ENCODE data around the gene TSPAN19. TPM values are rescaled to one million over a fixed set of nuclear protein-coding genes. Genes with fewer than 3 reads are reported as not detected.

TSPAN19 gene
- total and polyA plus RNA-seq, 2 of the 8 experiments (the other 6 are each of a cell fraction or from before 2014, with no cell fraction given), result 0.09 TPM; not detected in 1

DNA sequence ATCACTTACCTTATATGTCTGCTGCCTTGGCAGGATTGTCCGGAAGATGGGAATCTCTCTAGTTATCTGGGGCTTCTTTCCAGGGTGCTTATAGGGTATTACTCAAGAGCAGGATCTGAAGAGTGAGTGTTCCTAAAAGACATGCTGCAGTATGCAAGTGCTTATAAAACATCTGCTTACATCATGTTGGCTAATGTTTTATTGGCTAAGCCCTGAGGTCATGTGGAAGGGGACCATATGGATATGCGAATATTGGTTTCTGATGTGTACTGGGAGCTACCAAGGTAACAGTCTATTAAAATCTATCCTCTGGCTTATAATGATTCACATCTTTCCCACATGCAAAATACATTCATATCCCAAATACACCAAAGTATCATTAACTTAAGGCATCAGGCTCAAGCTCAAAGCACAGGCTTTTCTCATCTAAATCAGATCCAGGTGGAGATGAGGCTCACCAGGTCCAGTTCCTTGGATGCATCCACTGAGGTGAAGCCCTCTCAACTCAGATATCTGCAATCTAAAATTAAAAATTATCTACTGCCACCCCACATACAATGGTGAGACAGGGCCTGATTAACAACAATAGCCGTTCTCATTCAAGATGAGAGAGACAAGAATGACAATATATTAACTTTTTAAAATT is 29.9 kb upstream of the TSPAN19 start:
- H4K20me1 ChIP-seq (replicated peaks in 1 of 2; ENCODE audit: control insufficient read depth in 1 of 2, insufficient read depth in 2 of 2, low read length in 2 of 2), result no peaks in the 10 kb centered on the region
- H3K14ac ChIP-seq (ENCODE audit: insufficient read length), result no peak overlapping the region
- no peaks in the 10 kb centered on the region for H3K79me2 ChIP-seq (ENCODE audit: control insufficient read depth in 1 of 2, insufficient read depth in 2 of 2, low read length in 2 of 2)
- no peak overlapping the region for H3K18ac ChIP-seq (ENCODE audit: extremely low read depth, low read length)
- no peak overlapping the region for H3K4me2 ChIP-seq (ENCODE audit: insufficient read depth in 1 of 2, low read depth in 2 of 2, low read length in 2 of 2)
- ChIA-PET CTCF (ENCODE audit: partially characterized antibody) (interaction anchor here (0.8 to 1.3 kb wide), 4 partner anchors 8 to 15 kb away, joined by 3 to 5 read pairs (median 4); no protein-coding TSS in a partner anchor), POLR2A (ENCODE audit: partially characterized antibody) (no interaction called here)
- H2AK5ac ChIP-seq (ENCODE audit: low read depth, low read length), result no peak overlapping the region
- H3K79me1 ChIP-seq (ENCODE audit: low read depth, low read length), result no peaks in the 10 kb centered on the region
- no peak overlapping the region for H4K5ac ChIP-seq (ENCODE audit: insufficient read length, low read depth, low read length)
- no peak overlapping the region for H4K91ac ChIP-seq (replicated peaks; ENCODE audit: insufficient read length, low read length)
- no peak overlapping the region for H3K9ac ChIP-seq (replicated peaks in 1 of 4; ENCODE audit: extremely low read depth in 1 of 4, low read depth in 3 of 4, low read length in 3 of 4)
- H2BK120ac ChIP-seq (replicated peaks; ENCODE audit: low read depth, low read length), result no peak overlapping the region
- H3K23me2 ChIP-seq (ENCODE audit: low read depth, low read length), result no peaks in the 10 kb centered on the region
- WGBS, 2 experiments (ENCODE audit: extremely low coverage in 1 of 2, insufficient coverage in 1 of 2, insufficient read length in 1 of 2, insufficient replicate concordance in 2 of 2, low coverage in 1 of 2, low lambda C conversion rate in 2 of 2, missing lambda C conversion rate in 1 of 2), result 96% methylated on average over 3 of the region's 3 CpGs; no CpG with 5 or more reads in 1 of the 2 experiments
- H2BK12ac ChIP-seq (ENCODE audit: low read depth, low read length), result no peak overlapping the region
- H3K4ac ChIP-seq (replicated peaks; ENCODE audit: insufficient read length, low read depth, low read length), result no peak overlapping the region
- H3K4me3 ChIP-seq (ENCODE audit: extremely low read depth in 1 of 4, insufficient read depth in 2 of 4, low read depth in 3 of 4, low read length in 4 of 4), result no peak overlapping the region
- no peak overlapping the region for H3K27ac ChIP-seq (ENCODE audit: low read depth, low read length)
- H2BK20ac ChIP-seq (ENCODE audit: low read length), result no peak overlapping the region
- H3K4me1 ChIP-seq (replicated peaks in 1 of 4; ENCODE audit: control insufficient read depth in 3 of 4, insufficient read depth in 4 of 4, low read length in 3 of 4), result no peaks in the 10 kb centered on the region
- no peak overlapping the region for H2BK5ac ChIP-seq (ENCODE audit: low read depth, low read length)
- H4K8ac ChIP-seq (ENCODE audit: extremely low read depth, insufficient read depth, low read length), result no peak overlapping the region
- no peak overlapping the region for H2BK15ac ChIP-seq (ENCODE audit: low read length)
- DNase-seq (ENCODE audit: low read depth in 1 of 2, low spot score in 2 of 2), result no peak
- no peaks in the 10 kb centered on the region for H3K27me3 ChIP-seq (replicated peaks in 1 of 4; ENCODE audit: control insufficient read depth in 3 of 4, extremely low read depth in 1 of 4, insufficient read depth in 3 of 4, low read length in 3 of 4)
- H3K23ac ChIP-seq (ENCODE audit: insufficient read length), result no peak overlapping the region
- no peak for FAIRE-seq
- H3K56ac ChIP-seq (replicated peaks; ENCODE audit: insufficient read length, low read depth, low read length), result no peak overlapping the region
- H2AFZ ChIP-seq (ENCODE audit: low read length), result no peak overlapping the region
- no peaks in the 10 kb centered on the region for H3K9me3 ChIP-seq (ENCODE audit: insufficient read depth in 2 of 2, low read depth in 1 of 2, low read length in 1 of 2)
- no peaks in the 10 kb centered on the region for H3K36me3 ChIP-seq (ENCODE audit: control insufficient read depth in 2 of 4, insufficient read depth in 4 of 4, low read length in 3 of 4)
- TF ChIP-seq, protein P1, sequence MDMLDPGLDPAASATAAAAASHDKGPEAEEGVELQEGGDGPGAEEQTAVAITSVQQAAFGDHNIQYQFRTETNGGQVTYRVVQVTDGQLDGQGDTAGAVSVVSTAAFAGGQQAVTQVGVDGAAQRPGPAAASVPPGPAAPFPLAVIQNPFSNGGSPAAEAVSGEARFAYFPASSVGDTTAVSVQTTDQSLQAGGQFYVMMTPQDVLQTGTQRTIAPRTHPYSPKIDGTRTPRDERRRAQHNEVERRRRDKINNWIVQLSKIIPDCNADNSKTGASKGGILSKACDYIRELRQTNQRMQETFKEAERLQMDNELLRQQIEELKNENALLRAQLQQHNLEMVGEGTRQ (IDR thresholded peaks at IDR 0.05; ENCODE audit: low read length), result no peak
- TF ChIP-seq CHD1 (IDR thresholded peaks at IDR 0.05; ENCODE audit: low read depth, low read length) (no peak), RAD21 (IDR thresholded peaks at IDR 0.05 in 1 of 2, conservative IDR thresholded peaks at IDR 0.05 in 1 of 2; ENCODE audit: low read depth in 2 of 2, low read length in 2 of 2) (no peak), CHD2 (IDR thresholded peaks at IDR 0.05; ENCODE audit: low read length) (no peak), TAF1 (IDR thresholded peaks at IDR 0.05; ENCODE audit: low read depth, low read length) (no peak), RXRA (IDR thresholded peaks at IDR 0.05; ENCODE audit: insufficient read depth, low read depth, low read length) (no peak), TBP (IDR thresholded peaks at IDR 0.05; ENCODE audit: low read depth, low read length) (no peak), EP300 (IDR thresholded peaks at IDR 0.05; ENCODE audit: borderline replicate concordance in 1 of 2, low read depth in 2 of 2, low read length in 2 of 2) (no peak)

All from H1 (cell line).